OCI-LY3 (cell line): ENCODE results near the gene ALPP.

Experiments used
- H2AFZ ChIP-seq: fragments of 200-600, 300-600 bp; shearing (Covaris generic); 2 replicates; pipeline ENCODE4 v1.6.0; 2014; ENCODE audit warnings: antibody characterized with exemption, low read depth, low read length
- H3K27ac ChIP-seq: fragments of 200-600, 300-600 bp; sonication (generic); 2 replicates; pipeline ENCODE4 v1.5.1; 2014; ENCODE audit warnings: mild to moderate bottlenecking, low read length, moderate library complexity, mixed read lengths
- H3K27me3 ChIP-seq: fragments of 200-600, 300-600 bp; sonication (generic); 2 replicates; pipeline ENCODE4 v1.6.1; 2014; ENCODE audit warnings: low read depth, low read length, mixed read lengths
- H3K36me3 ChIP-seq: fragments of 200-600, 300-600 bp; sonication (generic); replicated peaks from 2 replicates; pipeline ENCODE3; 2014; ENCODE audit warnings: low read depth, low read length, mixed read lengths
- H3K4me1 ChIP-seq: fragments of 300-600, 200-600 bp; sonication (generic); 2 replicates; pipeline ENCODE4 v1.6.1; 2014; ENCODE audit warnings: low read length, mixed read lengths
- H3K4me2 ChIP-seq: fragments of 200-600, 300-600 bp; sonication (generic); 2 replicates; pipeline ENCODE4 v1.6.1; 2014; ENCODE audit warnings: low read length, mixed read lengths
- H3K4me3 ChIP-seq: fragments of 300-600, 200-600 bp; sonication (generic); 2 replicates; pipeline ENCODE4 v1.5.1; 2014; ENCODE audit warnings: antibody characterized with exemption, mild to moderate bottlenecking, low read length, moderate library complexity
- H3K79me2 ChIP-seq: fragments of 300-600, 200-600 bp; shearing (Covaris generic); 2 replicates; pipeline ENCODE4 v1.6.1; 2014; ENCODE audit warnings: mild to moderate bottlenecking, low read length, mixed read lengths
- H3K9ac ChIP-seq: fragments of 300-600, 200-600 bp; shearing (Covaris generic); 2 replicates; pipeline ENCODE4 v1.6.0; 2014; ENCODE audit warnings: mild to moderate bottlenecking, low read length, moderate library complexity
- H3K9me3 ChIP-seq: fragments of 200-600, 300-600 bp; shearing (Covaris generic); 2 replicates; pipeline ENCODE4 v1.6.1; 2014; ENCODE audit warnings: low read length, mixed read lengths; ENCODE audit not compliant: insufficient read depth
- H4K20me1 ChIP-seq: fragments of 200-600, 300-600 bp; sonication (generic); 2 replicates; pipeline ENCODE4 v1.6.1; 2016; ENCODE audit warnings: low read length, mixed read lengths; ENCODE audit not compliant: insufficient read depth
- CTCF ChIP-seq: fragments of 200-600, 300-600 bp; sonication (generic); IDR thresholded peaks from 2 replicates; pipeline ENCODE4 v1.5.1; 2014; ENCODE audit warnings: antibody characterized with exemption, low read length, low read depth
- EZH2phosphoT487 ChIP-seq: fragments of 200-600 bp; shearing (Covaris generic); IDR thresholded peaks from 2 replicates; pipeline ENCODE4 v1.6.1; 2018; ENCODE audit warnings: antibody characterized with exemption, mixed run types, low read depth

The ALPP gene

DNA sequence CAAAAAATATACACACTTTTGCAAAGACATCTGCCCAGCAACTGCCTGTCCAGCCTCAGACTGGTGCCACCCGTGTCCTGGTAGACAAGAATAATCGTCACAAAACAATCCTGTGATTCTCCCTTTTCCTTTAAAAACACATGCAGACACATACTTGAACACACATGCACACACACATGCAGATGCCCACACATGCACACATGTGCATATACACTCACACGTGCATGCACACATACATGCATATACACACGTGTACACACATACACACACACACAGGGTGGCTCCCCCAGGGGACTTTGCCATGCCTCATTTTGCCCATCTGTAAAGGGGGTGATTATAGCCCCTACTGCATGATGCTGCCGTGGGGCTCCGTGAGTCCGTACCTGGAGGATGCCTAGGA is 24.9 kb upstream of the ALPP start:
- Histone ChIP-seq H3K9me3 (no peaks in the 10 kb centered on the region), H3K4me3 (no peak overlapping the region), H3K27ac (no peak overlapping the region), H2AFZ (no peak overlapping the region), H3K4me1 (no peaks in the 10 kb centered on the region), H3K79me2 (no peaks in the 10 kb centered on the region), H4K20me1 (no peaks in the 10 kb centered on the region), H3K36me3 (no peaks in the 10 kb centered on the region), H3K9ac (no peak overlapping the region), H3K4me2 (no peak overlapping the region), H3K27me3 (no peaks in the 10 kb centered on the region)
- TF ChIP-seq EZH2phosphoT487: no peak
- TF ChIP-seq CTCF: no peak

DNA sequence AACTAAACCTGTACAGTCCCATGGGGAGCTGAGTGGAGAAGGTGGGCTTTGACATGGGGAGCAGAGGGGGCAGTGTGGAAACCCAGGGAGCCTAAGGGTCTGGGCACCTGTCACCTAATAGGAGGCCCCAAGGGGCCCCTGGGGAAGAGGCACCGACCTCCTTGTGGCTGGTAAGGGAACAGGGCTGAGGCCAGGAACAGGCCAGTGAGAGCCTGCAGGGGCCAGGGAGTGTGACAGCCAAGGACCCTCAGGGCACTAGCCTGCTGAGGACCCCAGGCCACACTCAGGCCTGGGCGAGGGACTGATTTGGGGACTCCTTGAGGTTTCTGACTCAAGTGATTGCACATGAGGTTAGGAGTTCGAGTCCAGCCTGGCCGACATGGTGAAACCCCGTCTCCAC is 24.5 kb upstream of the ALPP start:
- H3K9ac ChIP-seq: no peak overlapping the region
- H2AFZ ChIP-seq: no peak overlapping the region
- H3K4me1 ChIP-seq: no peaks in the 10 kb centered on the region
- H3K79me2 ChIP-seq: no peaks in the 10 kb centered on the region
- H3K4me3 ChIP-seq: no peak overlapping the region
- no peaks in the 10 kb centered on the region for H3K27me3 ChIP-seq
- no peak overlapping the region for H3K4me2 ChIP-seq
- no peaks in the 10 kb centered on the region for H4K20me1 ChIP-seq
- TF ChIP-seq CTCF (no peak), EZH2phosphoT487 (no peak)
- H3K36me3 ChIP-seq: no peaks in the 10 kb centered on the region
- no peak overlapping the region for H3K27ac ChIP-seq
- H3K9me3 ChIP-seq: no peaks in the 10 kb centered on the region

DNA sequence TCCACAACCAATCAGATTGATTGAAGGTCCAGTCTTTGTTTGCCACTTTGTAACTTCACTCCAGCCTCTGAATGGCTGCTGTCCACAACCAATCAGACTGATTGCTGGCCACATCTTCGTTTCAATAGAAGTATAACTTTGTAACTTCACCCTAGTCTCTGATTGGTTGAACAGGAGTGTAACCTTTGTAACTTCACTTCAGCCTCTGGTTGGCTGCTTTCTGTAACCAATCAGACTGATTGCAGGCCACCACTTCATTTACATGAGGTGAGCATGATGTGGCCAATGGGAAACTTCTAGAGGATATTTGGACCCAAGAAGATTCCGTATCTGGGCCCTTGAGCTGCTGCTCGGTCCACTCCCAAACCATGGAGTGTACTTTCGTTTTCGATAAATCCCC is 16.9 kb upstream of the ALPP start:
- H2AFZ ChIP-seq: no peak overlapping the region
- no peaks in the 10 kb centered on the region for H3K79me2 ChIP-seq
- no peaks in the 10 kb centered on the region for H3K9me3 ChIP-seq
- no peaks in the 10 kb centered on the region for H3K36me3 ChIP-seq
- peaks cover 10% of the 10 kb centered on the region for H3K4me1 ChIP-seq
- TF ChIP-seq EZH2phosphoT487 (no peak), CTCF (no peak)
- H3K27me3 ChIP-seq: no peaks in the 10 kb centered on the region
- no peak overlapping the region for H3K4me2 ChIP-seq
- H4K20me1 ChIP-seq: no peaks in the 10 kb centered on the region
- no peak overlapping the region for H3K27ac ChIP-seq
- H3K4me3 ChIP-seq: no peak overlapping the region
- no peak overlapping the region for H3K9ac ChIP-seq

GRCh38 chr2:232362174-232362900 is 16.2 kb upstream of the ALPP start:
- no peak overlapping the region for H3K4me3 ChIP-seq
- no peaks in the 10 kb centered on the region for H3K79me2 ChIP-seq
- H2AFZ ChIP-seq: no peak overlapping the region
- no peak for TF ChIP-seq EZH2phosphoT487
- TF ChIP-seq CTCF: no peak
- no peak overlapping the region for H3K9ac ChIP-seq
- H3K4me2 ChIP-seq: no peak overlapping the region
- H3K4me1 ChIP-seq: peaks cover 10% of the 10 kb centered on the region
- H3K36me3 ChIP-seq: no peaks in the 10 kb centered on the region
- H4K20me1 ChIP-seq: no peaks in the 10 kb centered on the region
- no peak overlapping the region for H3K27ac ChIP-seq
- no peaks in the 10 kb centered on the region for H3K9me3 ChIP-seq
- no peaks in the 10 kb centered on the region for H3K27me3 ChIP-seq
